HepG2 (cell line): Measurements from ENCODE around the gene DDX54. TPM values are rescaled to one million over a fixed set of nuclear protein-coding genes. Genes with fewer than 3 reads are reported as not detected.

Experiments used
- ARHGAP35 ChIP-seq: sonication (generic); formaldehyde crosslinking; IDR thresholded peaks from 2 replicates; pipeline ENCODE4 v1.9.0; 2022; ENCODE audit warnings: mild to moderate bottlenecking, inconsistent platforms, moderate library complexity, missing genetic modification reagents, borderline replicate concordance
- CREB1 ChIP-seq, 2 experiments: fragments of 450-650 bp in 1 of 2; IDR thresholded peaks; 2 replicates each; pipeline ENCODE4 v1.6.1; 2016 to 2017; ENCODE audit warnings: control low read depth in 1 of 2, mild to moderate bottlenecking in 1 of 2, missing compliant biosample characterization in 1 of 2, missing genetic modification characterization in 1 of 2
- GLI4 ChIP-seq: sonication (generic); formaldehyde crosslinking; IDR thresholded peaks from 2 replicates; pipeline ENCODE4 v1.5.1; 2020; ENCODE audit warnings: missing genetic modification reagents, mild to moderate bottlenecking, moderate library complexity, borderline replicate concordance
- MED1 ChIP-seq: sonication (generic); formaldehyde crosslinking; IDR thresholded peaks from 2 replicates; pipeline ENCODE4 v1.4.0; 2020; ENCODE audit warnings: missing genetic modification reagents
- MTF1 ChIP-seq: sonication (generic); formaldehyde crosslinking; IDR thresholded peaks from 2 replicates; pipeline ENCODE4 v1.5.0; 2020; ENCODE audit warnings: missing genetic modification reagents
- NFKB2 ChIP-seq: sonication (generic); formaldehyde crosslinking; IDR thresholded peaks from 2 replicates; pipeline ENCODE4 v1.4.0; 2020; ENCODE audit warnings: missing genetic modification reagents, borderline replicate concordance
- NONO ChIP-seq, 2 experiments: fragments of 450-650 bp in 1 of 2; sonication (generic) in 1 of 2; formaldehyde crosslinking in 1 of 2; IDR thresholded peaks in 1 of 2; conservative IDR thresholded peaks in 1 of 2; 2 replicates each; pipeline versions ENCODE4 v1.6.1 to v1.8.0; 2017 to 2022; ENCODE audit warnings: mild to moderate bottlenecking in 1 of 2, missing genetic modification reagents in 1 of 2, moderate library complexity in 1 of 2
- NR2F1 ChIP-seq, 2 experiments: fragments of 450-650 bp in 1 of 2; formaldehyde crosslinking in 1 of 2; IDR thresholded peaks; 2 replicates each; pipeline versions ENCODE4 v1.5.0 to v1.6.1; 2016 to 2020; ENCODE audit warnings: mild to moderate bottlenecking in 1 of 2, missing compliant biosample characterization in 1 of 2, missing genetic modification reagents in 1 of 2, moderate library complexity in 1 of 2
- PHF20 ChIP-seq: sonication (generic); formaldehyde crosslinking; IDR thresholded peaks from 2 replicates; pipeline ENCODE4 v1.5.0; 2020; ENCODE audit warnings: mild to moderate bottlenecking, missing genetic modification reagents
- SAP130 ChIP-seq: IDR thresholded peaks from 2 replicates; pipeline ENCODE4 v1.6.1; 2016; ENCODE audit warnings: low read depth
- SP5 ChIP-seq: IDR thresholded peaks from 2 replicates; pipeline ENCODE4 v1.6.1; 2016; ENCODE audit warnings: low read depth, borderline replicate concordance
- TMF1 ChIP-seq: sonication (generic); formaldehyde crosslinking; IDR thresholded peaks from 2 replicates; pipeline ENCODE4 v1.8.1; 2022; ENCODE audit warnings: low read depth, missing genetic modification reagents
- TOPORS ChIP-seq: sonication (generic); formaldehyde crosslinking; IDR thresholded peaks from 2 replicates; pipeline ENCODE4 v1.8.0; 2023; ENCODE audit warnings: mild to moderate bottlenecking, missing genetic modification reagents
- ZNF430 ChIP-seq: sonication (generic); formaldehyde crosslinking; IDR thresholded peaks from 2 replicates; pipeline ENCODE4 v1.9.0; 2021; ENCODE audit warnings: mild to moderate bottlenecking, missing genetic modification reagents
- ZNF709 ChIP-seq: sonication (generic); formaldehyde crosslinking; IDR thresholded peaks from 2 replicates; pipeline ENCODE4 v1.5.0; 2020; ENCODE audit warnings: mild to moderate bottlenecking, missing genetic modification reagents
- ZNF724P ChIP-seq: sonication (generic); formaldehyde crosslinking; IDR thresholded peaks from 2 replicates; pipeline ENCODE4 v1.8.0; 2022; ENCODE audit warnings: missing genetic modification reagents, borderline replicate concordance
- ZNF788 ChIP-seq: sonication (generic); formaldehyde crosslinking; IDR thresholded peaks from 2 replicates; pipeline ENCODE4 v1.5.0; 2020; ENCODE audit warnings: mild to moderate bottlenecking, missing genetic modification reagents, borderline replicate concordance
- ZSCAN12 ChIP-seq: sonication (generic); formaldehyde crosslinking; IDR thresholded peaks from 2 replicates; pipeline ENCODE4 v1.9.0; 2021; ENCODE audit warnings: mild to moderate bottlenecking, missing genetic modification reagents
- polyA plus RNA-seq, 8 experiments: library from polyadenylated mRNA; depleted of rRNA in 3 of 8; stranded (reverse) in 7 of 8; unstranded in 1 of 8; fragments of >200 nt; fragmentation: Illumina TruSeq in 4 of 8; extraction: Trizol in 4 of 8; gene quantifications; 2 replicates each; pipeline versions ENCODE4 v1.2.1 to v1.2.3, GENCODE V29; 2011 to 2016; ENCODE audit warnings: low read depth in 4 of 8, missing spikeins in 1 of 8, mixed read lengths in 1 of 8; ENCODE audit not compliant: insufficient read depth in 1 of 8
- total RNA-seq, 5 experiments: library from RNA; depleted of rRNA; stranded (reverse); fragments of >200 nt; fragmentation: Illumina TruSeq; extraction: Trizol; gene quantifications; 2 replicates each; pipeline ENCODE4 v1.2.3, GENCODE V29; 2016; ENCODE audit warnings: low read depth in 1 of 5
- TF ChIP-seq, protein P1 (sequence below): sonication (generic); formaldehyde crosslinking; IDR thresholded peaks from 2 replicates; pipeline ENCODE4 v1.4.0; 2020; ENCODE audit warnings: mild to moderate bottlenecking, missing genetic modification reagents
- TF ChIP-seq, protein P2 (sequence below): IDR thresholded peaks from 2 replicates; pipeline ENCODE4 v1.6.1; 2016; ENCODE audit warnings: missing compliant biosample characterization, missing genetic modification reagents, borderline replicate concordance
- TF ChIP-seq, protein P3 (sequence below): IDR thresholded peaks from 2 replicates; pipeline ENCODE4 v1.6.1; 2016; ENCODE audit warnings: control low read depth
- TF ChIP-seq, protein P4 (sequence below): sonication (generic); formaldehyde crosslinking; conservative IDR thresholded peaks from 2 replicates; pipeline ENCODE4 v1.8.0; 2022; ENCODE audit warnings: mild to moderate bottlenecking, moderate library complexity, missing genetic modification reagents

DDX54 gene
- total and polyA plus RNA-seq, 2 of the 13 experiments (the other 11 are each of a cell fraction or from before 2014, with no cell fraction given): 59.7 to 61.1 TPM

DNA sequence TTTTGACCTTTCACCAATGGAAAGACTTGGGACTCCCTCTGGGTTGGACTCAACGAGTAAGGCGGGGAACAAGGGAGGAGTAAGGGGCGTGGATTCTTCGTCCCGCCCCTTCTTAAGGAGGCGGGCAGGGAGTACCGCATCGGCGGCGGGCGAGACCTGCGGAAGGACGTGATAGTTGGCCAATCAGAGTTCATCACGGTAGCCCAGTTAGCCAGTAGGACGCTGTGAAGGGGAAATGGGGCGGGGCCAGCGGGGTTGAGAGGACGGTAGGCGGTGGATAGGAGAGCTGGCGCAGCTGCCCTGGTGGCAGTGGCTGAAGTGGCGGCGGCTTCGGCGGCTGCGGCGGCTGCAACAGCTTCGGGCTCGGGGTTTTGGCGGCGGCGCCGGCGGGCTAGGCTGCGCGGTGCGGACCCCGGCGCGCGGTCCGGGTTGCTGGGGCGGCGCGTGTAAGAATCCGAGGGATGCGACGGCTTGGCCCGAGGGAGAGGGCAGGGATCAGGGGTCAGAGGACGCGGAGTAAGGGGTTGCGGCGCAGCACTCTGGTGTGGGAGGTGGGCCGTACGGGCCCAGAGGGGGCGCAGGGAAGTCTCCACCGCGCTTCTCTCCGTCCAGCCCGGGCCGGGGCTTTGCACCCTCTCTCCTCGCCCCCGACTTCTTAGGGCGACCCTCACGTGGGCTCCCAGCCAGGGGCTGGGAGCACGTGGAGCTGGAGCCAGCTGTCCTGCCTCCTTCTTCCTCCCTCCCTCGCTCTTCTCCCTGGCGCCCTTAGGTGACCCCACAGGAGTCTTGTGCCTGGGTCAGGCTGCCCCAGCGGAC, 36.1 kb upstream of the DDX54 start, which contains the start of gene TPCN1 (continued):
- TF ChIP-seq GLI4 (CRISPR knock-in tag) (peak; percentile 55; the same call in 1 of the 2 replicates), ZNF430 (peak; percentile 28; the same call in 1 of the 2 replicates), CREB1 (IDR thresholded peaks at IDR 0.05) (peak; percentile 72), CREB1 (CRISPR knock-in tag; IDR thresholded peaks at IDR 0.05) (peak; percentile 10; the same call in 1 of the 2 replicates), NR2F1 (CRISPR knock-in tag; IDR thresholded peaks at IDR 0.05) (peak; percentile 23 to 50; a peak in 2 of 4 replicates), SP5 (CRISPR knock-in tag) (peak; percentile 31; the same call in 1 of the 2 replicates), NFKB2 (peak; percentile 40; the same call in 1 of the 2 replicates), MED1 (CRISPR knock-in tag) (peak; percentile 74), TMF1 (CRISPR knock-in tag) (0 out of 2 replicates have a peak, but pooled peaks have one; percentile 56), SAP130 (CRISPR knock-in tag) (peak; percentile 75), ZNF709 (CRISPR knock-in tag) (peak; percentile 33; the same call in 1 of the 2 replicates), MTF1 (CRISPR knock-in tag) (no peak), ZNF724P (peak; percentile 94; the same call in 1 of the 2 replicates), ZSCAN12 (CRISPR knock-in tag) (no peak), ARHGAP35 (CRISPR knock-in tag) (peak; percentile 70; the same call in 1 of the 2 replicates), TOPORS (CRISPR knock-in tag) (0 out of 2 replicates have a peak, but pooled peaks have one; percentile 47), PHF20 (CRISPR knock-in tag) (peak; percentile 61), NONO (IDR thresholded peaks at IDR 0.05) (no peak), NONO (CRISPR knock-in tag; conservative IDR thresholded peaks at IDR 0.05) (peak; percentile 53; the same call in 1 of the 2 replicates), ZNF788 (CRISPR knock-in tag) (peak; percentile 39; the same call in 1 of the 2 replicates)
- TF ChIP-seq, protein P1, sequence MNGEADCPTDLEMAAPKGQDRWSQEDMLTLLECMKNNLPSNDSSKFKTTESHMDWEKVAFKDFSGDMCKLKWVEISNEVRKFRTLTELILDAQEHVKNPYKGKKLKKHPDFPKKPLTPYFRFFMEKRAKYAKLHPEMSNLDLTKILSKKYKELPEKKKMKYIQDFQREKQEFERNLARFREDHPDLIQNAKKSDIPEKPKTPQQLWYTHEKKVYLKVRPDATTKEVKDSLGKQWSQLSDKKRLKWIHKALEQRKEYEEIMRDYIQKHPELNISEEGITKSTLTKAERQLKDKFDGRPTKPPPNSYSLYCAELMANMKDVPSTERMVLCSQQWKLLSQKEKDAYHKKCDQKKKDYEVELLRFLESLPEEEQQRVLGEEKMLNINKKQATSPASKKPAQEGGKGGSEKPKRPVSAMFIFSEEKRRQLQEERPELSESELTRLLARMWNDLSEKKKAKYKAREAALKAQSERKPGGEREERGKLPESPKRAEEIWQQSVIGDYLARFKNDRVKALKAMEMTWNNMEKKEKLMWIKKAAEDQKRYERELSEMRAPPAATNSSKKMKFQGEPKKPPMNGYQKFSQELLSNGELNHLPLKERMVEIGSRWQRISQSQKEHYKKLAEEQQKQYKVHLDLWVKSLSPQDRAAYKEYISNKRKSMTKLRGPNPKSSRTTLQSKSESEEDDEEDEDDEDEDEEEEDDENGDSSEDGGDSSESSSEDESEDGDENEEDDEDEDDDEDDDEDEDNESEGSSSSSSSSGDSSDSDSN (CRISPR knock-in tag): peak; percentile 75
- TF ChIP-seq, protein P2, sequence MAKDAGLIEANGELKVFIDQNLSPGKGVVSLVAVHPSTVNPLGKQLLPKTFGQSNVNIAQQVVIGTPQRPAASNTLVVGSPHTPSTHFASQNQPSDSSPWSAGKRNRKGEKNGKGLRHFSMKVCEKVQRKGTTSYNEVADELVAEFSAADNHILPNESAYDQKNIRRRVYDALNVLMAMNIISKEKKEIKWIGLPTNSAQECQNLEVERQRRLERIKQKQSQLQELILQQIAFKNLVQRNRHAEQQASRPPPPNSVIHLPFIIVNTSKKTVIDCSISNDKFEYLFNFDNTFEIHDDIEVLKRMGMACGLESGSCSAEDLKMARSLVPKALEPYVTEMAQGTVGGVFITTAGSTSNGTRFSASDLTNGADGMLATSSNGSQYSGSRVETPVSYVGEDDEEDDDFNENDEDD: peak; percentile 5; the same call in 1 of the 2 replicates
- TF ChIP-seq, protein P3, sequence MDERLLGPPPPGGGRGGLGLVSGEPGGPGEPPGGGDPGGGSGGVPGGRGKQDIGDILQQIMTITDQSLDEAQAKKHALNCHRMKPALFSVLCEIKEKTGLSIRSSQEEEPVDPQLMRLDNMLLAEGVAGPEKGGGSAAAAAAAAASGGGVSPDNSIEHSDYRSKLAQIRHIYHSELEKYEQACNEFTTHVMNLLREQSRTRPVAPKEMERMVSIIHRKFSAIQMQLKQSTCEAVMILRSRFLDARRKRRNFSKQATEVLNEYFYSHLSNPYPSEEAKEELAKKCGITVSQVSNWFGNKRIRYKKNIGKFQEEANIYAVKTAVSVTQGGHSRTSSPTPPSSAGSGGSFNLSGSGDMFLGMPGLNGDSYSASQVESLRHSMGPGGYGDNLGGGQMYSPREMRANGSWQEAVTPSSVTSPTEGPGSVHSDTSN (CRISPR knock-in tag): peak; percentile 91
- TF ChIP-seq, protein P4, sequence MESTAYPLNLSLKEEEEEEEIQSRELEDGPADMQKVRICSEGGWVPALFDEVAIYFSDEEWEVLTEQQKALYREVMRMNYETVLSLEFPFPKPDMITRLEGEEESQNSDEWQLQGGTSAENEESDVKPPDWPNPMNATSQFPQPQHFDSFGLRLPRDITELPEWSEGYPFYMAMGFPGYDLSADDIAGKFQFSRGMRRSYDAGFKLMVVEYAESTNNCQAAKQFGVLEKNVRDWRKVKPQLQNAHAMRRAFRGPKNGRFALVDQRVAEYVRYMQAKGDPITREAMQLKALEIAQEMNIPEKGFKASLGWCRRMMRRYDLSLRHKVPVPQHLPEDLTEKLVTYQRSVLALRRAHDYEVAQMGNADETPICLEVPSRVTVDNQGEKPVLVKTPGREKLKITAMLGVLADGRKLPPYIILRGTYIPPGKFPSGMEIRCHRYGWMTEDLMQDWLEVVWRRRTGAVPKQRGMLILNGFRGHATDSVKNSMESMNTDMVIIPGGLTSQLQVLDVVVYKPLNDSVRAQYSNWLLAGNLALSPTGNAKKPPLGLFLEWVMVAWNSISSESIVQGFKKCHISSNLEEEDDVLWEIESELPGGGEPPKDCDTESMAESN (CRISPR knock-in tag): peak; percentile 67
